Ovary (tissue), 10 donors: ENCODE results near the gene RMDN3. TPM values are rescaled to one million over a fixed set of nuclear protein-coding genes. Genes with fewer than 3 reads are reported as not detected.

Experiments used
- DNase-seq, 5 donors: peaks; one replicate each; pipeline ENCODE4 v3.0.0-alpha.2; 2019 to 2020
- H3K27ac ChIP-seq, 2 donors: fragments of 200-600 bp; one replicate each; pipeline versions ENCODE4 v1.5.1 to v1.8.0; 2019 to 2022
- H3K27me3 ChIP-seq: fragments of 200-600 bp; one replicate; pipeline ENCODE4 v1.8.0; 2022
- H3K36me3 ChIP-seq: fragments of 200-600 bp; sonication (generic); one replicate; pipeline ENCODE4 v1.5.1; 2019
- H3K4me1 ChIP-seq: one replicate; pipeline ENCODE4 v1.8.1; 2013; ENCODE audit warnings: mild to moderate bottlenecking, moderate library complexity; ENCODE audit not compliant: insufficient read depth
- H3K4me3 ChIP-seq: fragments of 200-600 bp; sonication (generic); one replicate; pipeline ENCODE4 v1.5.1; 2017
- H3K9me3 ChIP-seq, 2 donors: fragments of 200-600 bp in 1 of 2; sonication (generic) in 1 of 2; one replicate each; pipeline versions ENCODE4 v1.5.1 to v1.8.1; 2013 to 2019; ENCODE audit warnings: mild to moderate bottlenecking in 1 of 2, moderate library complexity in 1 of 2
- CTCF ChIP-seq, 3 donors: fragments of 450-650 bp in 2 of 3; fragments of 200-600 bp in 1 of 3; IDR thresholded peaks; one replicate each; pipeline versions ENCODE4 v1.5.1 to v1.8.0; 2016 to 2022; ENCODE audit warnings: antibody characterized with exemption in 3 of 3, mild to moderate bottlenecking in 1 of 3
- EP300 ChIP-seq: sonication (generic); formaldehyde crosslinking; IDR thresholded peaks from one replicate; pipeline ENCODE4 v1.6.1; 2017; ENCODE audit warnings: antibody characterized with exemption
- POLR2A ChIP-seq: fragments of 450-650 bp; IDR thresholded peaks from one replicate; pipeline ENCODE4 v1.6.1; 2017; ENCODE audit warnings: antibody characterized with exemption, mild to moderate bottlenecking, moderate library complexity
- WGBS, 3 donors: extraction: QIAGEN DNeasy Blood & Tissue Kit in 1 of 3; methylation state at CpG; one replicate each; pipeline versions ENCODE4 v1.1.5 to v1.1.7; 2013 to 2017; 5-methylcytosine and 5-hydroxymethylcytosine counted together
- intact Hi-C, 4 donors: fragments of 100-400 bp; cut with DNase I; formaldehyde crosslinking; loops; one replicate each; pipeline versions ENCODE4 v1.11.0 to v1.15.1; 2022 to 2023
- long read RNA-seq, 3 donors: library from polyadenylated mRNA in 2 of 3; unstranded in 2 of 3; transcript quantifications; one replicate each; pipeline ENCODE4 v2.0.0 and lab custom pipeline, GENCODE V29; 2021 to 2026
- polyA plus RNA-seq, 2 donors: library from polyadenylated mRNA; stranded (reverse); fragments of 200-250 nt in 1 of 2; fragments of 350-450 nt in 1 of 2; fragmentation: Illumina TruSeq in 1 of 2; extraction: RNeasy Lipid Tissue Mini Kit (QIAGEN cat#74804) in 1 of 2; gene quantifications; one replicate each; pipeline ENCODE4 v1.2.3, GENCODE V29; 2013 to 2014
- total RNA-seq, 7 donors: library from RNA; depleted of rRNA in 2 of 7; stranded (reverse); fragments of >200 nt in 2 of 7; fragmentation: NEBNext Ultra II Directional in 3 of 7; extraction: Animal tissue kit (Norgen Biotek cat#: 25700) in 3 of 7; gene quantifications; one replicate each; pipeline versions ENCODE4 v1.1.0 to v1.2.4, GENCODE V29; 2016 to 2023
- donor health status: DM: no; HTN: no; CAD: no; lungs with moderate emphysema.
- donor health status: DM: no; HTN: no; CAD: no.
- donor health status: Bipolar disorder and iron deficiency.
- donor health status: DM: yes; HTN: yes; CAD: no.
- donor health status: DM: no; HTN: no; CAD: no.
- donor health status: DM: yes; HTN: yes; CAD: no.

Gene RMDN3
- total RNA-seq (10 to 100 TPM; 19.2 to 35.6 (median 25.4) TPM), polyA plus RNA-seq (10 to 100 TPM; 21.6 to 23.5 TPM)
- long read RNA-seq, donor 1, transcript RMDN3-202 (13 exons, 2,251 nt) = major isoform, 151 of 284 reads
- long read RNA-seq, donor 1, partial matches to known transcripts = 28 of 284 reads
- long read RNA-seq, donor 1, other reads (novel, unspliced or antisense) = 102 of 284 reads
- long read RNA-seq, donor 2, transcript RMDN3-202 (13 exons, 2,251 nt) = major isoform, 12 of 22 reads
- long read RNA-seq, donor 2, partial matches to known transcripts = 0 of 22 reads
- long read RNA-seq, donor 2, other reads (novel, unspliced or antisense) = 10 of 22 reads
- long read RNA-seq, donor 3, transcript RMDN3-202 (13 exons, 2,251 nt) = major isoform, 50 of 68 reads
- long read RNA-seq, donor 3, partial matches to known transcripts = 6 of 68 reads
- long read RNA-seq, donor 3, other reads (novel, unspliced or antisense) = 12 of 68 reads

- peak; percentile 74 for TF ChIP-seq POLR2A
- TF ChIP-seq EP300 = no peak
- peak in 1 of 3 donors; percentile 26 for TF ChIP-seq CTCF (IDR thresholded peaks at IDR 0.05)
- peak within 1 kb of the TSS; percentile 44 to 83 for H3K27ac ChIP-seq
- H3K4me3 ChIP-seq = peak within 1 kb of the TSS; percentile 68
- H3K36me3 ChIP-seq = no peaks in the 10 kb centered on the region
- DNase-seq = peak; percentile 93 to 97 (median 96)
- no peaks in the 10 kb centered on the region for H3K9me3 ChIP-seq
- intact Hi-C loops = loop anchor here in 2 of 4 donors (5.0 to 10.0 kb wide), 2 partner anchors 57 to 190 kb away; partner anchors contain the start of genes CCDC32 (in 1 of the 2) and RPUSD2 (in 1 of the 2)
- peaks cover 1% of the 10 kb centered on the region for H3K4me1 ChIP-seq
- H3K27me3 ChIP-seq = no peaks in the 10 kb centered on the region
- WGBS, 3 donors = 1% methylated on average over 47 to 66 of the region's 66 CpGs
These were observed at the start of gene RMDN3 for GRCh38 chr15:40754883-40755811. Gene RMDN3, minus strand, starts transcription at chr15:40755254. Its CDS starts 471 bp downstream, at chr15:40754783.

- Histone ChIP-seq H3K9me3 (no peaks in the 10 kb centered on the region), H3K36me3 (no peaks in the 10 kb centered on the region), H3K27ac (no peak overlapping the region), H3K4me3 (no peak overlapping the region), H3K27me3 (no peaks in the 10 kb centered on the region), H3K4me1 (peaks cover 5% of the 10 kb centered on the region)
- no peak for DNase-seq
- TF ChIP-seq POLR2A (no peak), EP300 (no peak), CTCF (IDR thresholded peaks at IDR 0.05) (no peak)
- 88 to 98% (median 97%) methylated on average over 1 of the region's 1 CpG for WGBS, 3 donors
- intact Hi-C loops = no loop called here
These were observed 48.6 kb upstream of the RMDN3 start for GRCh38 chr15:40803688-40804087.

- intact Hi-C loops = no loop called here
- H3K36me3 ChIP-seq = no peaks in the 10 kb centered on the region
- no peak for DNase-seq
- no peak overlapping the region for H3K27ac ChIP-seq
- 88 to 98% (median 93%) methylated on average over 2 of the region's 2 CpGs for WGBS, 3 donors
- no peaks in the 10 kb centered on the region for H3K9me3 ChIP-seq
- H3K4me3 ChIP-seq = no peak overlapping the region
- H3K4me1 ChIP-seq = peaks cover 5% of the 10 kb centered on the region
- TF ChIP-seq EP300 = no peak
- no peak for TF ChIP-seq CTCF (IDR thresholded peaks at IDR 0.05)
- no peak for TF ChIP-seq POLR2A
- H3K27me3 ChIP-seq = no peaks in the 10 kb centered on the region
These were observed 48.0 kb upstream of the RMDN3 start for GRCh38 chr15:40803076-40803475.

- intact Hi-C loops = no loop called here
- Histone ChIP-seq H3K4me1 (no peaks in the 10 kb centered on the region), H3K27ac (no peak overlapping the region), H3K4me3 (no peak overlapping the region), H3K9me3 (no peaks in the 10 kb centered on the region), H3K27me3 (no peaks in the 10 kb centered on the region), H3K36me3 (no peaks in the 10 kb centered on the region)
- TF ChIP-seq EP300 = no peak
- TF ChIP-seq POLR2A = no peak
- no peak for TF ChIP-seq CTCF (IDR thresholded peaks at IDR 0.05)
- DNase-seq = no peak
- 89 to 94% (median 93%) methylated on average over 3 of the region's 3 CpGs for WGBS, 3 donors
These were observed 44.5 kb upstream of the RMDN3 start for GRCh38 chr15:40799523-40799922.
